Measurements from ENCODE around the gene RAPH1.
A peak's percentile ranks its signal among the peaks of the same experiment; 100 is the strongest.

Gene RAPH1

GRCh38 chr2:203535078-203535783, at the start of gene RAPH1:
RAPH1 (minus strand) TSS chr2:203535301; CDS start chr2:203495353, 39,948 bp downstream.
- H3K4me1 Mint-ChIP-seq: peaks cover 22% of the 10 kb centered on the region
- no peak within 1 kb of the TSS for H3K27ac Mint-ChIP-seq
- peaks cover 81% of the 10 kb centered on the region for H3K27me3 Mint-ChIP-seq
- peak; percentile 73 for ATAC-seq
- H3K4me3 Mint-ChIP-seq: peak within 1 kb of the TSS; percentile 84
- peaks cover 16% of the 10 kb centered on the region for H3K9me3 Mint-ChIP-seq
- H3K36me3 Mint-ChIP-seq: no peaks in the 10 kb centered on the region

GRCh38 chr2:203584784-203585183, 49.7 kb upstream of the RAPH1 start:
- Mint-ChIP-seq H3K27me3 (peaks cover 52% of the 10 kb centered on the region), H3K4me3 (no peak overlapping the region), H3K36me3 (no peaks in the 10 kb centered on the region), H3K9me3 (no peaks in the 10 kb centered on the region), H3K27ac (no peak overlapping the region), H3K4me1 (peaks cover 10% of the 10 kb centered on the region)
- ATAC-seq: no peak

- H3K36me3 Mint-ChIP-seq: no peaks in the 10 kb centered on the region
- H3K27ac Mint-ChIP-seq: no peak overlapping the region
- peaks cover 44% of the 10 kb centered on the region for H3K27me3 Mint-ChIP-seq
- H3K9me3 Mint-ChIP-seq: no peaks in the 10 kb centered on the region
- peak; percentile 77 for ATAC-seq
- H3K4me3 Mint-ChIP-seq: no peak overlapping the region
- H3K4me1 Mint-ChIP-seq: peaks cover 10% of the 10 kb centered on the region
Measured at GRCh38 chr2:203583701-203584100, 48.6 kb upstream of the RAPH1 start.

GRCh38 chr2:203583084-203583695, 48.1 kb upstream of the RAPH1 start:
- no peak for ATAC-seq
- H3K4me3 Mint-ChIP-seq: no peak overlapping the region
- no peaks in the 10 kb centered on the region for H3K36me3 Mint-ChIP-seq
- H3K27ac Mint-ChIP-seq: no peak overlapping the region
- peaks cover 40% of the 10 kb centered on the region for H3K27me3 Mint-ChIP-seq
- peaks cover 10% of the 10 kb centered on the region for H3K4me1 Mint-ChIP-seq
- no peaks in the 10 kb centered on the region for H3K9me3 Mint-ChIP-seq

- Mint-ChIP-seq H3K27me3 (peaks cover 37% of the 10 kb centered on the region), H3K4me3 (no peak overlapping the region), H3K9me3 (no peaks in the 10 kb centered on the region), H3K27ac (no peak overlapping the region), H3K4me1 (peaks cover 10% of the 10 kb centered on the region), H3K36me3 (no peaks in the 10 kb centered on the region)
- no peak for ATAC-seq
Measured at GRCh38 chr2:203582468-203582867, 47.4 kb upstream of the RAPH1 start.

GRCh38 chr2:203580844-203581243, 45.7 kb upstream of the RAPH1 start:
- Mint-ChIP-seq H3K9me3 (peaks cover 2% of the 10 kb centered on the region), H3K4me1 (peaks cover 10% of the 10 kb centered on the region), H3K27me3 (peaks cover 25% of the 10 kb centered on the region), H3K27ac (no peak overlapping the region), H3K36me3 (no peaks in the 10 kb centered on the region), H3K4me3 (no peak overlapping the region)
- no peak for ATAC-seq

GRCh38 chr2:203579730-203580129, 44.6 kb upstream of the RAPH1 start:
- no peak for ATAC-seq
- no peak overlapping the region for H3K4me3 Mint-ChIP-seq
- H3K27me3 Mint-ChIP-seq: peaks cover 26% of the 10 kb centered on the region
- H3K36me3 Mint-ChIP-seq: no peaks in the 10 kb centered on the region
- peaks cover 5% of the 10 kb centered on the region for H3K9me3 Mint-ChIP-seq
- H3K4me1 Mint-ChIP-seq: peaks cover 10% of the 10 kb centered on the region
- no peak overlapping the region for H3K27ac Mint-ChIP-seq

- ATAC-seq: peak; percentile 78
- H3K27ac Mint-ChIP-seq: no peak overlapping the region
Measured at GRCh38 chr2:203578759-203579643, 43.9 kb upstream of the RAPH1 start.

GRCh38 chr2:203574824-203575223, 39.7 kb upstream of the RAPH1 start:
- Mint-ChIP-seq H3K4me1 (no peaks in the 10 kb centered on the region), H3K36me3 (no peaks in the 10 kb centered on the region), H3K4me3 (no peak overlapping the region), H3K27ac (no peak overlapping the region), H3K27me3 (peaks cover 27% of the 10 kb centered on the region), H3K9me3 (peaks cover 5% of the 10 kb centered on the region)
- no peak for ATAC-seq

More at GRCh38 chr2:203578759-203579643, 43.9 kb upstream of the RAPH1 start:
- Mint-ChIP-seq H3K4me3 (no peak overlapping the region), H3K9me3 (peaks cover 5% of the 10 kb centered on the region), H3K36me3 (no peaks in the 10 kb centered on the region), H3K4me1 (peaks cover 7% of the 10 kb centered on the region), H3K27me3 (peaks cover 27% of the 10 kb centered on the region)

- no peaks in the 10 kb centered on the region for H3K4me1 Mint-ChIP-seq
- H3K27me3 Mint-ChIP-seq: peaks cover 27% of the 10 kb centered on the region
- H3K27ac Mint-ChIP-seq: no peak overlapping the region
- ATAC-seq: no peak
- peaks cover 5% of the 10 kb centered on the region for H3K9me3 Mint-ChIP-seq
- H3K4me3 Mint-ChIP-seq: no peak overlapping the region
- H3K36me3 Mint-ChIP-seq: no peaks in the 10 kb centered on the region
Measured at GRCh38 chr2:203572316-203572715, 37.2 kb upstream of the RAPH1 start.

- ATAC-seq: no peak
- H3K4me3 Mint-ChIP-seq: no peak overlapping the region
- no peaks in the 10 kb centered on the region for H3K4me1 Mint-ChIP-seq
- peaks cover 12% of the 10 kb centered on the region for H3K27me3 Mint-ChIP-seq
- H3K36me3 Mint-ChIP-seq: no peaks in the 10 kb centered on the region
- no peaks in the 10 kb centered on the region for H3K9me3 Mint-ChIP-seq
- no peak overlapping the region for H3K27ac Mint-ChIP-seq
Measured at GRCh38 chr2:203569677-203570316, 34.7 kb upstream of the RAPH1 start.

GRCh38 chr2:203567691-203568090, 32.6 kb upstream of the RAPH1 start:
- Mint-ChIP-seq H3K4me1 (no peaks in the 10 kb centered on the region), H3K36me3 (no peaks in the 10 kb centered on the region), H3K4me3 (no peak overlapping the region), H3K27ac (no peak overlapping the region), H3K9me3 (no peaks in the 10 kb centered on the region), H3K27me3 (peaks cover 4% of the 10 kb centered on the region)
- ATAC-seq: no peak

- Mint-ChIP-seq H3K4me1 (no peaks in the 10 kb centered on the region), H3K9me3 (no peaks in the 10 kb centered on the region), H3K27me3 (peaks cover 9% of the 10 kb centered on the region), H3K36me3 (no peaks in the 10 kb centered on the region), H3K27ac (no peak overlapping the region), H3K4me3 (no peak overlapping the region)
- no peak for ATAC-seq
Measured at GRCh38 chr2:203566161-203566560, 31.1 kb upstream of the RAPH1 start.

GRCh38 chr2:203565076-203565475, 30.0 kb upstream of the RAPH1 start:
- H3K27ac Mint-ChIP-seq: no peak overlapping the region
- H3K4me1 Mint-ChIP-seq: no peaks in the 10 kb centered on the region
- peaks cover 9% of the 10 kb centered on the region for H3K27me3 Mint-ChIP-seq
- no peak overlapping the region for H3K4me3 Mint-ChIP-seq
- ATAC-seq: no peak
- no peaks in the 10 kb centered on the region for H3K9me3 Mint-ChIP-seq
- no peaks in the 10 kb centered on the region for H3K36me3 Mint-ChIP-seq

GRCh38 chr2:203562268-203562667, 27.2 kb upstream of the RAPH1 start:
- no peaks in the 10 kb centered on the region for H3K36me3 Mint-ChIP-seq
- H3K9me3 Mint-ChIP-seq: no peaks in the 10 kb centered on the region
- H3K4me3 Mint-ChIP-seq: no peak overlapping the region
- H3K27me3 Mint-ChIP-seq: peaks cover 9% of the 10 kb centered on the region
- H3K27ac Mint-ChIP-seq: no peak overlapping the region
- peak; percentile 34 for ATAC-seq
- H3K4me1 Mint-ChIP-seq: no peaks in the 10 kb centered on the region
